Measurements from ENCODE around the gene ALDH1L2. TPM values are rescaled to one million over a fixed set of nuclear protein-coding genes. Genes with fewer than 3 reads are reported as not detected.

ALDH1L2 gene
- total RNA-seq, 1 experiment from 2014 or later, result 1.9 TPM

- Histone ChIP-seq H3T11ph (ENCODE audit: low read length) (no peak overlapping the region), H3K14ac (ENCODE audit: insufficient read depth, low read length) (no peak overlapping the region), H3K56ac (ENCODE audit: insufficient read length, low read depth, low read length) (no peak overlapping the region), H3K4me2 (ENCODE audit: insufficient read depth, insufficient read length, low read length) (no peak overlapping the region), H4K91ac (ENCODE audit: insufficient read length, low read depth, low read length) (no peak overlapping the region), H2BK120ac (ENCODE audit: low read depth, low read length, poor library complexity, severe bottlenecking) (no peak overlapping the region), H3K27me3 (ENCODE audit: insufficient read depth, low read length) (no peaks in the 10 kb centered on the region), H2AFZ (ENCODE audit: low read length) (no peak overlapping the region), H3K27ac (ENCODE audit: insufficient read length, low read depth, low read length) (no peak overlapping the region), H2BK12ac (ENCODE audit: insufficient read length, low read depth, low read length) (no peak overlapping the region), H2BK15ac (ENCODE audit: low read depth, low read length) (no peak overlapping the region), H3K79me2 (ENCODE audit: insufficient read depth, low read length) (peaks cover 2% of the 10 kb centered on the region; the same call in 1 of the 2 replicates), H3K9me3 (ENCODE audit: control insufficient read depth, low read depth, low read length) (no peaks in the 10 kb centered on the region), H4K5ac (ENCODE audit: insufficient read length, low read depth, low read length) (no peak overlapping the region), H3K4ac (ENCODE audit: low read depth, low read length) (no peak overlapping the region), H3K23ac (ENCODE audit: insufficient read length, low read depth, low read length) (no peak overlapping the region), H4K20me1 (ENCODE audit: control insufficient read depth, insufficient read depth, insufficient read length) (no peaks in the 10 kb centered on the region), H2BK20ac (ENCODE audit: low read depth, low read length, poor library complexity, severe bottlenecking) (no peak overlapping the region), H4K8ac (replicated peaks; ENCODE audit: insufficient read length, low read depth, low read length) (no peak overlapping the region), H3K18ac (ENCODE audit: insufficient read length, low read depth, low read length) (no peak overlapping the region), H2BK5ac (ENCODE audit: insufficient read length, low read length) (no peak overlapping the region), H3K9ac (ENCODE audit: extremely low read depth, insufficient read length, low read length) (no peak overlapping the region), H3K79me1 (ENCODE audit: insufficient read depth, low read depth, low read length, poor library complexity, severe bottlenecking) (no peaks in the 10 kb centered on the region), H3K4me1 (ENCODE audit: insufficient read depth, low read length) (no peaks in the 10 kb centered on the region), H3K23me2 (ENCODE audit: insufficient read length, low read depth, low read length, poor library complexity, severe bottlenecking) (no peaks in the 10 kb centered on the region), H2AK5ac (ENCODE audit: insufficient read length, low read length) (no peak overlapping the region)
- Mint-ChIP-seq H3K27me3 (ENCODE audit: low read depth) (no peaks in the 10 kb centered on the region), H3K4me3 (no peak overlapping the region), H3K36me3 (ENCODE audit: insufficient read depth in 1 of 3, low read depth in 3 of 3) (peaks cover 51 to 91% (median 88%) of the 10 kb centered on the region in 3 experiments), H3K9me3 (no peaks in the 10 kb centered on the region), H3K4me1 (peaks cover 0 to 3% of the 10 kb centered on the region in 2 experiments; a peak in 1 of 4 replicates), H3K27ac (no peak overlapping the region)
- DNase-seq, result no peak
- TF ChIP-seq, protein P1, sequence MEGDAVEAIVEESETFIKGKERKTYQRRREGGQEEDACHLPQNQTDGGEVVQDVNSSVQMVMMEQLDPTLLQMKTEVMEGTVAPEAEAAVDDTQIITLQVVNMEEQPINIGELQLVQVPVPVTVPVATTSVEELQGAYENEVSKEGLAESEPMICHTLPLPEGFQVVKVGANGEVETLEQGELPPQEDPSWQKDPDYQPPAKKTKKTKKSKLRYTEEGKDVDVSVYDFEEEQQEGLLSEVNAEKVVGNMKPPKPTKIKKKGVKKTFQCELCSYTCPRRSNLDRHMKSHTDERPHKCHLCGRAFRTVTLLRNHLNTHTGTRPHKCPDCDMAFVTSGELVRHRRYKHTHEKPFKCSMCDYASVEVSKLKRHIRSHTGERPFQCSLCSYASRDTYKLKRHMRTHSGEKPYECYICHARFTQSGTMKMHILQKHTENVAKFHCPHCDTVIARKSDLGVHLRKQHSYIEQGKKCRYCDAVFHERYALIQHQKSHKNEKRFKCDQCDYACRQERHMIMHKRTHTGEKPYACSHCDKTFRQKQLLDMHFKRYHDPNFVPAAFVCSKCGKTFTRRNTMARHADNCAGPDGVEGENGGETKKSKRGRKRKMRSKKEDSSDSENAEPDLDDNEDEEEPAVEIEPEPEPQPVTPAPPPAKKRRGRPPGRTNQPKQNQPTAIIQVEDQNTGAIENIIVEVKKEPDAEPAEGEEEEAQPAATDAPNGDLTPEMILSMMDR (conservative IDR thresholded peaks at IDR 0.05), result no peak
- no CpG with 5 or more reads among the region's 3 CpGs for WGBS (ENCODE audit: extremely low coverage, insufficient read length, low lambda C conversion rate)
These were observed 89.9 kb downstream of the ALDH1L2 start for GRCh38 chr12:104994336-104994735.

Data from H9 (cell line).